Right lobe of liver (tissue), 4 donors: ENCODE data around the gene SRXN1.

Experiments
- POLR2A ChIP-seq: fragments of 450-650 bp; IDR thresholded peaks from one replicate; pipeline ENCODE4 v1.6.1; 2017; ENCODE audit warnings: antibody characterized with exemption, mild to moderate bottlenecking
- TF ChIP-seq, protein P1 (sequence below), 4 donors: fragments of 200-600 bp in 3 of 4; fragments of 450-650 bp in 1 of 4; IDR thresholded peaks; one replicate each; pipeline versions ENCODE4 v1.5.1 to v1.8.0; 2016 to 2022; ENCODE audit warnings: antibody characterized with exemption in 4 of 4, mild to moderate bottlenecking in 2 of 4
- donor health status: DM: no; HTN: no; CAD: no.
- donor health status: DM: no; HTN: no; CAD: no.
- donor health status: DM: no; HTN: yes; CAD: no.

DNA sequence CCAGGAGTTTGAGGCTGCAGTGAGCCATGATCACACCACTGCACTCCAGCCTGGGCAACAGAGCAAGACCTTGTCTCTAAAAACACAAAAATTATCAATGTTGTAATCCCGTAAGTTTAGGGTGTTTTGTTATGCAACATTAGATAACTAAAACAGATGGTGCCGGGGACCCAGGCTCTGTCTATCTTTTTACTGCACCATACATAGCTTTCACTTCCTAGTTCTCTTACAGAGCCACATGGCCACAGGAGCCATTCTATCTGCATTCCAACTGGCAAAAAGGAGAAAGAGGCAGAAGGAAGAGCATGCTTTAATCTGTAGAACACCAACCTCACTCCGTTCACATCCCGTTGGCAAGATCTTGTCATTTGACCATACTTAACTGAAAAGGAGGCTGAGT lies 37.5 kb downstream of the SRXN1 start:
- TF ChIP-seq, protein P1, sequence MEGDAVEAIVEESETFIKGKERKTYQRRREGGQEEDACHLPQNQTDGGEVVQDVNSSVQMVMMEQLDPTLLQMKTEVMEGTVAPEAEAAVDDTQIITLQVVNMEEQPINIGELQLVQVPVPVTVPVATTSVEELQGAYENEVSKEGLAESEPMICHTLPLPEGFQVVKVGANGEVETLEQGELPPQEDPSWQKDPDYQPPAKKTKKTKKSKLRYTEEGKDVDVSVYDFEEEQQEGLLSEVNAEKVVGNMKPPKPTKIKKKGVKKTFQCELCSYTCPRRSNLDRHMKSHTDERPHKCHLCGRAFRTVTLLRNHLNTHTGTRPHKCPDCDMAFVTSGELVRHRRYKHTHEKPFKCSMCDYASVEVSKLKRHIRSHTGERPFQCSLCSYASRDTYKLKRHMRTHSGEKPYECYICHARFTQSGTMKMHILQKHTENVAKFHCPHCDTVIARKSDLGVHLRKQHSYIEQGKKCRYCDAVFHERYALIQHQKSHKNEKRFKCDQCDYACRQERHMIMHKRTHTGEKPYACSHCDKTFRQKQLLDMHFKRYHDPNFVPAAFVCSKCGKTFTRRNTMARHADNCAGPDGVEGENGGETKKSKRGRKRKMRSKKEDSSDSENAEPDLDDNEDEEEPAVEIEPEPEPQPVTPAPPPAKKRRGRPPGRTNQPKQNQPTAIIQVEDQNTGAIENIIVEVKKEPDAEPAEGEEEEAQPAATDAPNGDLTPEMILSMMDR (IDR thresholded peaks at IDR 0.05) = no peak
- TF ChIP-seq POLR2A = no peak
